ENCODE measurements around the gene SLC25A12. TPM values are rescaled to one million over a fixed set of nuclear protein-coding genes. Genes with fewer than 3 reads are reported as not detected.

SLC25A12 gene
- polyA plus RNA-seq, 3 donors: 6.5 to 8.8 (median 7.0) TPM

- WGBS (ENCODE audit: insufficient coverage): no CpG with 5 or more reads among the region's 2 CpGs
- no peak overlapping the region for H3K9ac ChIP-seq (ENCODE audit: insufficient read depth, low read length, poor library complexity, severe bottlenecking)
- H4K20me1 ChIP-seq (ENCODE audit: insufficient read depth, low read length): no peaks in the 10 kb centered on the region
- Mint-ChIP-seq H3K36me3 (peaks cover 67 to 87% of the 10 kb centered on the region in 2 donors), H3K9me3 (no peaks in the 10 kb centered on the region), H3K27me3 (ENCODE audit: low read depth in 3 of 3) (no peaks in the 10 kb centered on the region), H3K4me1 (no peaks in the 10 kb centered on the region), H3K27ac (no peak overlapping the region), H3K4me3 (no peak overlapping the region)
- no peak overlapping the region for H3K4me2 ChIP-seq (replicated peaks; ENCODE audit: extremely low read depth, low read length, poor library complexity, severe bottlenecking)
- H3K27me3 ChIP-seq (ENCODE audit: control insufficient read depth in 2 of 2, insufficient read depth in 2 of 2, low read length in 2 of 2): no peaks in the 10 kb centered on the region
- no peak for TF ChIP-seq CTCF (IDR thresholded peaks at IDR 0.05)
- H3K4me3 ChIP-seq (replicated peaks in 1 of 3; ENCODE audit: low read depth in 2 of 3, low read length in 3 of 3): no peak overlapping the region
- H3K4me1 ChIP-seq (ENCODE audit: control insufficient read depth in 1 of 2, insufficient read depth in 2 of 2, low read length in 2 of 2): no peaks in the 10 kb centered on the region
- H2AFZ ChIP-seq (ENCODE audit: insufficient read depth, low read depth, low read length, poor library complexity, severe bottlenecking): no peak overlapping the region
- H3K27ac ChIP-seq (ENCODE audit: low read depth in 1 of 2, low read length in 2 of 2): no peak overlapping the region
- no peaks in the 10 kb centered on the region for H3K9me3 ChIP-seq (replicated peaks in 1 of 2; ENCODE audit: control insufficient read depth in 1 of 2, insufficient read depth in 1 of 2, low read length in 2 of 2)
- H3K79me2 ChIP-seq (ENCODE audit: insufficient read depth, low read length): no peaks in the 10 kb centered on the region
- intact Hi-C loops (cut with micrococcal nuclease): no loop called here
- DNase-seq: no peak
- peaks cover 65 to 91% of the 10 kb centered on the region in 2 donors for H3K36me3 ChIP-seq (replicated peaks in 1 of 2; ENCODE audit: control insufficient read depth in 1 of 2, insufficient read depth in 2 of 2, low read length in 2 of 2)
Observed at GRCh38 chr2:171741189-171741588, 152.9 kb downstream of the SLC25A12 start.

- no peaks in the 10 kb centered on the region for H3K9me3 Mint-ChIP-seq
- Histone ChIP-seq H3K4me3 (replicated peaks in 1 of 3; ENCODE audit: low read depth in 2 of 3, low read length in 3 of 3) (no peak overlapping the region), H3K9ac (ENCODE audit: insufficient read depth, low read length, poor library complexity, severe bottlenecking) (no peak overlapping the region), H3K27me3 (ENCODE audit: control insufficient read depth in 2 of 2, insufficient read depth in 2 of 2, low read length in 2 of 2) (no peaks in the 10 kb centered on the region), H3K4me1 (ENCODE audit: control insufficient read depth in 1 of 2, insufficient read depth in 2 of 2, low read length in 2 of 2) (no peaks in the 10 kb centered on the region), H3K36me3 (replicated peaks in 1 of 2; ENCODE audit: control insufficient read depth in 1 of 2, insufficient read depth in 2 of 2, low read length in 2 of 2) (peaks cover 69 to 94% of the 10 kb centered on the region in 2 donors), H3K27ac (ENCODE audit: low read depth in 1 of 2, low read length in 2 of 2) (no peak overlapping the region), H3K9me3 (replicated peaks in 1 of 2; ENCODE audit: control insufficient read depth in 1 of 2, insufficient read depth in 1 of 2, low read length in 2 of 2) (no peaks in the 10 kb centered on the region), H4K20me1 (ENCODE audit: insufficient read depth, low read length) (no peaks in the 10 kb centered on the region), H3K4me2 (replicated peaks; ENCODE audit: extremely low read depth, low read length, poor library complexity, severe bottlenecking) (no peak overlapping the region), H3K79me2 (ENCODE audit: insufficient read depth, low read length) (no peaks in the 10 kb centered on the region), H2AFZ (ENCODE audit: insufficient read depth, low read depth, low read length, poor library complexity, severe bottlenecking) (no peak overlapping the region)
- intact Hi-C loops (cut with micrococcal nuclease): no loop called here
- no peaks in the 10 kb centered on the region for H3K4me1 Mint-ChIP-seq
- TF ChIP-seq CTCF (IDR thresholded peaks at IDR 0.05): no peak
- H3K27ac Mint-ChIP-seq: no peak overlapping the region
- DNase-seq: no peak
- H3K4me3 Mint-ChIP-seq: no peak overlapping the region
- H3K36me3 Mint-ChIP-seq: peaks cover 70 to 89% of the 10 kb centered on the region in 2 donors
- H3K27me3 Mint-ChIP-seq (ENCODE audit: low read depth in 3 of 3): no peaks in the 10 kb centered on the region
- WGBS (ENCODE audit: insufficient coverage): no CpG with 5 or more reads among the region's 4 CpGs
Observed at GRCh38 chr2:171735991-171736710, 157.9 kb downstream of the SLC25A12 start.

Small RNA genes lying within 50 kb of the gene (small RNA-seq; reads per million reads assigned to genes)
- gene RNU6-182P (ENCODE audit: insufficient read length, low read depth): not detected

Other genes with a start within 250 kb of the SLC25A12 start
- 10 to 100 TPM; 30.8 to 39.1 (median 32.2) TPM for gene DYNC1I2, start 206.8 kb downstream of the SLC25A12 start, polyA plus RNA-seq
- gene HAT1, start 28.2 kb upstream of the SLC25A12 start, polyA plus RNA-seq: 10 to 100 TPM; 16.9 to 63.3 (median 62.8) TPM
- gene METAP1D, start 105.7 kb upstream of the SLC25A12 start, polyA plus RNA-seq: 1 to 10 TPM in 1 of 3 donors, under 1 TPM in 2; 0.37 to 1.7 (median 0.41) TPM
- gene DLX1, start 191.3 kb upstream of the SLC25A12 start, polyA plus RNA-seq: under 1 TPM in 1 of 3 donors, not detected in 2; 0.05 TPM
- under 1 TPM in 1 of 3 donors, not detected in 2; 0.08 TPM for gene DLX2, start 208.7 kb upstream of the SLC25A12 start, polyA plus RNA-seq

Data from CD14-positive monocyte (primary cell).